Colonic mucosa (tissue), 4 donors: ENCODE results near the gene DMRTB1. TPM values are rescaled to one million over a fixed set of nuclear protein-coding genes. Genes with fewer than 3 reads are reported as not detected.

ENCODE experiments used
- DNase-seq: peaks from one replicate; pipeline ENCODE4 v3.0.0-alpha.2; 2020
- H3K27ac ChIP-seq: fragments of 200-600 bp; one replicate; pipeline ENCODE4 v1.8.0; 2021
- H3K27me3 ChIP-seq: fragments of 200-600 bp; one replicate; pipeline ENCODE4 v1.8.0; 2021
- H3K36me3 ChIP-seq: fragments of 200-600 bp; one replicate; pipeline ENCODE4 v1.8.0; 2021
- H3K4me1 ChIP-seq: fragments of 200-600 bp; one replicate; pipeline ENCODE4 v1.8.0; 2021; ENCODE audit warnings: mild to moderate bottlenecking
- H3K4me3 ChIP-seq: fragments of 200-600 bp; one replicate; pipeline ENCODE4 v1.8.0; 2021
- H3K9ac ChIP-seq, 2 donors: one replicate each; pipeline ENCODE4 v1.7.0; 2013; ENCODE audit warnings: control low read depth in 2 of 2, low read depth in 2 of 2, low read length in 2 of 2
- H3K9me3 ChIP-seq: fragments of 200-600 bp; one replicate; pipeline ENCODE4 v1.8.0; 2021
- intact Hi-C: fragments of 100-400 bp; cut with DNase I; formaldehyde crosslinking; loops from one replicate; pipeline ENCODE4 v1.14.1; 2022
- total RNA-seq, 2 donors: library from RNA; stranded (reverse); fragmentation: NEBNext Ultra II Directional in 1 of 2; extraction: Animal tissue kit (Norgen Biotek cat#: 25700) in 1 of 2; gene quantifications; one replicate each; pipeline ENCODE4 v1.2.1, GENCODE V29; 2021
- TF ChIP-seq, protein P1 (sequence below): fragments of 200-600 bp; IDR thresholded peaks from one replicate; pipeline ENCODE4 v1.8.0; 2022; ENCODE audit warnings: antibody characterized with exemption, mild to moderate bottlenecking
- donor health status: healthy.
- donor health status: DM: no; HTN: no; CAD: no.
- donor health status: DM: no; HTN: no; CAD: no.

DMRTB1 gene
- total RNA-seq, 2 donors from 2014 or later = not detected

DNA sequence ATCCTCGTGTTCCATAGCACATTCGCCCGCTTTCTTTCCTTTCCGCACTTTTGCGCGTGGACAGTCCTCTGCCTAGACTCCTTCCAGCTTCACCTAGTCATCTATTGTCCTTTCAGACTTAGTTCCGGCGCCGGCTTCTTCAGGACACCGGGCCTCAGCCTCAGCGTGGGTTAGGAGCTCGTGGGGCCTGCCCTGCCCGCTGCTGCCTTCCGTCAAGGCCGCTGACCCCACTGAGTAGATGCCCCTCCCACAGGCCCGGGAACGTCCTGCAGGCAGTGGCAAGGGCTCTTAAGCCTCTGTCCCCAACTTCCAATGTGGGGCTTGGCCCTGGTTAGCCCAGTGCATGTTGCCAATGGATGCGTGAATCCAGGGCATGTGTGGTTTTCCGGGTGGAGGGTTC, 11.4 kb downstream of the DMRTB1 start:
- Histone ChIP-seq H3K36me3 (no peaks in the 10 kb centered on the region), H3K9me3 (no peaks in the 10 kb centered on the region), H3K27me3 (no peaks in the 10 kb centered on the region), H3K27ac (no peak overlapping the region), H3K9ac (no peak overlapping the region), H3K4me3 (no peak overlapping the region), H3K4me1 (no peaks in the 10 kb centered on the region)
- TF ChIP-seq, protein P1, sequence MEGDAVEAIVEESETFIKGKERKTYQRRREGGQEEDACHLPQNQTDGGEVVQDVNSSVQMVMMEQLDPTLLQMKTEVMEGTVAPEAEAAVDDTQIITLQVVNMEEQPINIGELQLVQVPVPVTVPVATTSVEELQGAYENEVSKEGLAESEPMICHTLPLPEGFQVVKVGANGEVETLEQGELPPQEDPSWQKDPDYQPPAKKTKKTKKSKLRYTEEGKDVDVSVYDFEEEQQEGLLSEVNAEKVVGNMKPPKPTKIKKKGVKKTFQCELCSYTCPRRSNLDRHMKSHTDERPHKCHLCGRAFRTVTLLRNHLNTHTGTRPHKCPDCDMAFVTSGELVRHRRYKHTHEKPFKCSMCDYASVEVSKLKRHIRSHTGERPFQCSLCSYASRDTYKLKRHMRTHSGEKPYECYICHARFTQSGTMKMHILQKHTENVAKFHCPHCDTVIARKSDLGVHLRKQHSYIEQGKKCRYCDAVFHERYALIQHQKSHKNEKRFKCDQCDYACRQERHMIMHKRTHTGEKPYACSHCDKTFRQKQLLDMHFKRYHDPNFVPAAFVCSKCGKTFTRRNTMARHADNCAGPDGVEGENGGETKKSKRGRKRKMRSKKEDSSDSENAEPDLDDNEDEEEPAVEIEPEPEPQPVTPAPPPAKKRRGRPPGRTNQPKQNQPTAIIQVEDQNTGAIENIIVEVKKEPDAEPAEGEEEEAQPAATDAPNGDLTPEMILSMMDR = no peak
- intact Hi-C loops = no loop called here
- no peak for DNase-seq

DNA sequence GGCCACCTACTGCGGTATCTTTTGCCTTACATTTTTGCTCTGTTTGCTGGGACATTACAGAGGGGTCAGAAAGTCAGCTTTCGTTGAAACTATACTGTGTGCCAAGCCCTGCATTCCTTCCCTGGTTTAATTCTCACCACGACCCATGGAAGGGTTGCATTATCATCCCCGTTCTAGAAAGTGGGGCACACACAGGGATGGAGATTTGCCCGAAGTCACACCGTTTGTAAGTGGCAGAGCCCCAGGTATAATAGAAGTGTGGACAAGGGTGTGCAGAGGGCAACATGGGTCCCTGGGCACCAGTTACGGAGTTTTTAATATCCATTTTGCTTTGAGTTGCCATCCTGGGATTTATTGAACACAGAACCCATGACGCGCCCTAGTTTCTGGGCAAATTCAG, 11.8 kb downstream of the DMRTB1 start:
- Histone ChIP-seq H3K9ac (no peak overlapping the region), H3K27me3 (no peaks in the 10 kb centered on the region), H3K9me3 (no peaks in the 10 kb centered on the region), H3K36me3 (no peaks in the 10 kb centered on the region), H3K4me3 (no peak overlapping the region), H3K4me1 (no peaks in the 10 kb centered on the region), H3K27ac (no peak overlapping the region)
- no peak for DNase-seq
- TF ChIP-seq, protein P1 = no peak
- intact Hi-C loops = no loop called here

DNA sequence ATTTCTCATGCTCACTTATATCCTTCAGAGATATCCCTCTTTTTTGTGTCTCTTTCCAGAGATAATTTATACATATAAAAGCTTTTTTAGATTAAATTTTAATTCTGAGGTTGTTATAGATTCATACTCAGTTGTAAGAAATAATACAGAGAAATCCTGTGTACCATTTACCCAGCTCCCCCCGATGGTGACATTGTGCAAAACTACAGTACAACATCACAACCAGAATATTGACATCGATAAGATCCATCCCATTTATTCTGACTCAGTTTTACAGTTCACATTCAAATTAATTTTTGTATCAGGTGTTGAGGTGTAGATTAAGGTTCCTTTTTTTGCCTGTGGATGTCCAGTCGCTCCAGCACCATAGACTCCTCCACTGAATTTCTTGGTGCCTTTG, 14.3 kb downstream of the DMRTB1 start:
- Histone ChIP-seq H3K9ac (no peak overlapping the region), H3K27me3 (no peaks in the 10 kb centered on the region), H3K36me3 (no peaks in the 10 kb centered on the region), H3K4me3 (no peak overlapping the region), H3K4me1 (no peaks in the 10 kb centered on the region), H3K27ac (no peak overlapping the region), H3K9me3 (no peaks in the 10 kb centered on the region)
- DNase-seq = no peak
- TF ChIP-seq, protein P1 = no peak
- intact Hi-C loops = no loop called here

DNA sequence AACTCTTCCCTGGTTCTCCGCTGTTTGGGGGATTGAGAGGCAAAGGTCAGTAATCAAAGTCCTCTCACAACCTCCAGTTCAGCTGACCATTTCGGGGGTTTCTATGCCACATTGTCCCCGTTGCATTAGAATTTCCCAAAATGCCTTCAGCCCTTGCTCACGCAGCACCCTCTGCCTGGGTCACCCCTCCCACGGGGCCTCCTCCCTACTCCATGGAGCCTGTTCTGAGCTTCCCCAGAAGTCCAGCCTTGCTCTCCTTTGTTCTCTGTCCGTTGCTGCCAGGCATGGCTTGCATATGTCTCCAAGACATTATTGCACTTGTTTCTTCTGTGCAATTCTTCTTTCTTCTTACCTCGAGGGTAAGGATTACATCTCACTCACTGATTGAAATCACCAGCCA, 16.5 kb downstream of the DMRTB1 start:
- intact Hi-C loops = no loop called here
- Histone ChIP-seq H3K4me1 (no peaks in the 10 kb centered on the region), H3K27me3 (no peaks in the 10 kb centered on the region), H3K27ac (no peak overlapping the region), H3K9me3 (no peaks in the 10 kb centered on the region), H3K36me3 (no peaks in the 10 kb centered on the region), H3K9ac (no peak overlapping the region), H3K4me3 (no peak overlapping the region)
- DNase-seq = no peak
- TF ChIP-seq, protein P1 = no peak

DNA sequence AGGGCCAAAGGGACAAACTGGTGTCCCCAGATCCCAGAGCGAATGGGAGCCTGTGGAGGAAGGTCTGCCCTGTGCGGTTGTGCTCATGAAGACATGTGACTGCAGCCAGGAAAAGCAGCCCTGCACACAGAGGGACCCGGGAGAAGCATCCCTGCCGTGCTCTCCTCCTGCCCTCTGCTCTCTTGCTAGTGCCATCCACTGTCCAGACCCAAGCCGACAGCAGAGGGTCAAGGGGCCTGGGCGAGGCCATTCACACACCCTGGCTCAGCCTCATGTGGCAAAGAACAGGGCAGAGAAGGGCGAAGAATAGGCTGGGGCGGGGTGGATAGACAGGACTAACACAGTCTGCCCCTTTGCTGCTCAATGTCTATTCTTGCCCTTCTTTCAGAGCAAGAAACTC, 17.4 kb downstream of the DMRTB1 start:
- Histone ChIP-seq H3K27me3 (no peaks in the 10 kb centered on the region), H3K4me3 (no peak overlapping the region), H3K27ac (no peak overlapping the region), H3K36me3 (no peaks in the 10 kb centered on the region), H3K4me1 (no peaks in the 10 kb centered on the region), H3K9ac (no peak overlapping the region), H3K9me3 (no peaks in the 10 kb centered on the region)
- no peak for DNase-seq
- TF ChIP-seq, protein P1 = no peak
- intact Hi-C loops = no loop called here
